HG03025 (cell line): Measurements from ENCODE around the gene RC3H1.
A peak's percentile ranks its signal among the peaks of the same experiment; 100 is the strongest.
"Not testable (repeated sequence)": the region's sequence is repeated elsewhere in the genome, so short reads cannot be mapped to it uniquely, and the experiment has no call there.

Experiments used
- ATAC-seq: cut with Tn5 transposase; IDR thresholded peaks from one replicate; pipeline ENCODE4 v1.9.1; 2021; ENCODE audit warnings: mild to moderate bottlenecking, moderate library complexity; ENCODE audit not compliant: unreplicated experiment, low FRiP score

Gene RC3H1

DNA sequence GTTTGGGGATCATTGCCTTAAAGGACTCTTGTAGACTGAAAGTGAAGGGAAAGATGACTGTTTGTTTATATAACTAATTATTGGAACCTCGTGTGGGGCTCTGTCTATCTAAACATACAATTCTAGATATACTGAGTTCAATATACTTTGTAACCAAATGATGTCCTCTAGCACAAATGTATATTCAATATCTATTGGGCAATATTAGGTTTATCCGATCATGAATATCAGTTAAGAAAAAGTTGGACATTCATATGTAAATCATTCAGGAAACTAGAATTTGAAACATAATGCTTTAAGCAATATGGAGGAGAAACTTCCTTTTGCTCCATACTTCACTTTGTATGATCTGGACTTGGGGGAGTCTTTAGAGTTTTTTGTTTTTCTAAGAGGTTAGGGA is 8.9 kb upstream of the RC3H1 start:
- no peak for ATAC-seq

DNA sequence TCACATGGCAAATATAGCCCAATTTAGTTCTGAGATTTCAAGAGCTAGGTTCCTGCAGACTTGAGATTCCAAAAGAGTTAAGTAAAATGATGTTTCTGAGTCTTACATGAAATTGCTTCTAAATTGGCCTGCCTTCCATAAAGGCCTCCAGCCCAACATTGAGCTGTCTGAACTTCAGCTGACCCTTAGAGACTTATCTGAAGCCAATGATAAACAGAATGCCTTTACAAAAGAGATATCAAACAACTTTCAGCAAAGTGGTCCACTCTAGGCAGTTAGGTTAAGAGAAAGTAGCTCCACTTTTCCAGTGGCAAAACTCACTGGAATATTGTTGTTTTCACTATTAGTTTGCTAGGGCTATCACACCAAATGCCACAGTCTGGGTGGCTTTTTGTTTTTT is 6.3 kb upstream of the RC3H1 start:
- no peak for ATAC-seq

DNA sequence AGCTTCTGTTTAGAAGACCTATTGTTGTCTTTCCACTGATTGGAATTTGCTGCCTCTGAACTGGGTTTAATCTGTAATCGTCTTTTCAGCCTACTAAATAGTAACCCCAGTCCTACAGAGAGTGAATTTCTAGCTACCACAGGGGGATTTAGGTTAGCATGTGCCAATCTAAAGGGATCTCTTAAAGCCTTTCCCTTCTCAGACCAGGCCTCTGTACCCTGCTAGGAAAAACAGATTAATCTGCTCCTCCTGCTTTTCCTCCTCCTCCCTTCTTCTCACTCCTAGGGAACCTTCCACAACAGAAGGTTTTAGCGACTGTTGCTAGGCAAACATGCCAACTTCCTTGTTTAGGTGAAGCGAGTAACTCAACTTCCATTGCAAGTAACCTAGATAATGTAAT is 1.3 kb upstream of the RC3H1 start:
- ATAC-seq, result no peak

DNA sequence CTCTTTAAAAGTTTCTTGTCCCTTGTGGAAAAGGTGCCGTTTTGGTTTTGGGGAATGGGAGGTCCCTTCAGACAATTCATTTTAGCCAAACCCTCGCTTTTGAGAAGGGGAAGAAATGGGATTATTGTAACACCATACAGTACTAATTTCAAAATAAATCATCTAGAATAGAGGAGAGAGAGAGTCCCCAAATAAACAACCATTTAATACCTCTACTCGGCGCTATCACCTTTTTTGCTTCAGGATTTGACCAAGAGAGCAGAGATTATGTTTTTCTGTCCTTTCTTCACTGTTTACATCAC is 770 bp upstream of the RC3H1 start:
- ATAC-seq, result no peak

DNA sequence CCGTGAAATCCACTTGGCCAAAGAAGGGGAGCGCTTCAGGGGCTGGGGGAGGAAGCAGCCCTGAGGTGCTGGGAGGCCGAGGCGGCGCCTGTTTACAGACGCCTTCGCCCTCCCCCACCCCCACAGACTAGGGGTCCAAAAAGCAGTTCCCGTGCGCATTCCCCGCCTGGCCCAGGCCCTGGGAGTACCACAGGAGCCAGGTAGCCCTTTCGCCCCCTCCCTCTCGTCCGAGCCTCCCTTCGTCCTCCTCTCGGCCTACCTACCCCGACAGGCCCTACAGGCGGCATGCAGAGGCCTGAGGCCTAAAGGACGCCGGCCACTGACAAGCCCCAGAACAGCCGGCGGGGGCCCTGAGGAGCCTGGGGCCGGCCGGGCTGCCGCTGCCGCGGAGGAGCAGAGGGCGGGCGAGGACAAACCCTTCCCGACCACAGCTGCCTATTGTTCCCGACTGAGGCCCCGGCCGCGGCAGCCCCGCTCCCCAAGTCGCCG is 522 bp downstream of the RC3H1 start:
- peak; percentile 38 for ATAC-seq

DNA sequence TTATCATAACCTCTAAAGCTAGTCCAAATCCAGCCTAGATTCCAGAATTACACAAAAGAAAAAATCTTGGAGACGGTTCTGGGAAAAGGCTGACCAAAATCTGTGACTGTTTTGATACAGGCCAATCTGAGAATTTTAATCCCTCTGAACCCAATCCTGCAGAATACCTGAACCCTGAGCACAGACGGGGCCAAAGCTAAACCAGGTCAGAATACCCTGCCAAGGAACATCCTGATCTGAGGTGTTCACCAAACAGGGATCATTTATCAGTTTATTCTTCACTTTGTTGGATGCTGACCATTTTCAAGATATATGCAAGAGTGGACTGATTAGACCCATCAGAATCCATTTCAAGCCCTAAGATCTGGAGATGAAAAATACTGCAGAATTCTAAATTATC is 3.6 kb downstream of the RC3H1 start:
- no peak for ATAC-seq

DNA sequence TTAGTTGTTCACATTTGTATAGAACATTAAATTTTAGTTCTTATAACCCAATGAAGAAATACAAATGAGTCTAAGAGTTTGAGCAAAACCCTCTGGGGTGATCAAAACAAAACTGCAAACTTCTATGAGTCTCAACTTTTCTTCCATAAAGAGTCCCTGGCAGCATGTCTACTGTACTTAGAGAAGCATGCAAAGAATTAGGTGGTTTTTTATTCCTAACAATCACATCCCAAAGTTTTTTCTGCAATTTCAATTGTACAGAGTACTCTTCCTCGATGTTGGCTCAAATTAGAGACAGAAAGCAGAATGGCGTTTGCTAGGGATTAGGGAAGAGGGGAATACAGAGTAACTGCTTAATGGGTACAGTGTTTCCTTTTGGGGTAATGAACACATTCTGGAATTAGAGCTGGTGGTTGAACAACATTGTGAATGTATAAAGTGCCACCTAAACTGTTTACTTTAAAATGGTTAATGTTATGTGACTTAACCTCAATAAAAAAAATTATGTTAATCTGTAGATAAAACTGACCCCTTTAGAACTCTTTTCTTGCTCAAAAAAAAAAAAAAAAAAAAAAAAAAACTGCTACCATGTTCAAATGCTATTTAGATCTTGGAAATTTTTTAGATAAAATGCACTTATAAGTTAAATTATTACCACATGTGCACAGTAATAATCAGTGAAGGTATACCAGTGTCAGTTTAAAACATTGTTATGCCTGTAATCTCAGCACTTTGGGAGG is 4.8 kb downstream of the RC3H1 start:
- no peak for ATAC-seq

DNA sequence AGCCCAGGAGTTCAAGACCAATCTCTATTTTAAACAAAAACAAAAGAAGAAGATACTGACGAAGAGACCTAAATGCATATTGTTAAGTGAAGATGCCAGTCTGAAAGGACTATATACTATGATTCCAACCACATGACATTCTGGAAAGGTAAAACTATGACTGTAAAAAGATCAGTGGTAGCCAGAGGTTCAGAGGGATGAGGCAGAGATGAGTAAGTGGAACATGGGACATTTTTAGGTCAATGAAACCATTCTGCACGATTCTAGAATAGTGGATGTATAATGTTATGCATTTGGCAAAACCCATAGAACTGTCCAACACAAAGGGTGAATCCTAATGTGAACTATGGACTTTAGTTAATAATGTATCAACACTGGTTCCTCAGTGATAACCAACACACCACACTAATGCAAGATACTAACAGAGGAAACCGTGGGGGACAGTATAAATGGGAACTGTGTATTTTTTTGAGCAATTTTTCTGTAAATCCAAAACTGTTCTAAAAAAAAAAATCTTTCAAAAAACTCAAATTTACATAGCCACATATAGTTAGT is 8.2 kb downstream of the RC3H1 start:
- ATAC-seq, result no peak

DNA sequence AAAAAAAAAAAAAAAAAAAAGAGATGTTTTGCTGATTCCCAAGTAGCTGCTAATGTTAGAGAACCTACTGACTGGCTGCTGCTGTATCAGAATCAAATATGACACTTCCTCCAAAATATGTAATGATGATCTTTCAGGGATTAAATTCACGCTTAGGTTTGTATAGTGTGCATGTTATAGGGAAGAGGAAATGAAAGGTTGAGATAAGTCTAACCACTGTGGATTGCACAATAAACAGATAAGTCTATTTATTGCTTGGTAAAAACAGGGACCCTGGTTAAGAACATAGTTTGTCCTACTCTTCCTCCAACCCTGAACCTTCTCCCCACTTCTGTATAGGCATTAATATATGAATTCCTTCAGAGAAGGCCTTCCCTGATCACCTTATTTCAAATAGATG is 13.2 kb downstream of the RC3H1 start:
- no peak for ATAC-seq

DNA sequence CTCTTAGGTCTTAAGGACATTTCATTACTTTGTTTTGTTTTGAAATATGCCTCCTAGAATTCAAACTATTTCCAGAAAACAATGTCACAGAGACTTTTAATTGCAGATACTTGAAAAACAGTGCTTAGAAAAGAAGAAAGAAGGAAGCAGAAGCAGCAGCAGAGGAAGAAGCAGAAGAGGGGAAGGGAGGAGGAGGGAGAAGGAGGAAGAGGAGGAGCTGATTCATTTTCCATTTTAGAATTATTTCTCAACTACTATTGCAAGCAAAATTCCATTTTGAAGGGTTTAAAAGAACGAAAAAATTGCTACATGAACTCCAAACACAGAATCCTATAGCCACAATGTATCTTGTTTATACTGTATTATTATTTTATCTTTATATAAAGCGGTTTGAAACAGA is 13.9 kb downstream of the RC3H1 start:
- no peak for ATAC-seq

DNA sequence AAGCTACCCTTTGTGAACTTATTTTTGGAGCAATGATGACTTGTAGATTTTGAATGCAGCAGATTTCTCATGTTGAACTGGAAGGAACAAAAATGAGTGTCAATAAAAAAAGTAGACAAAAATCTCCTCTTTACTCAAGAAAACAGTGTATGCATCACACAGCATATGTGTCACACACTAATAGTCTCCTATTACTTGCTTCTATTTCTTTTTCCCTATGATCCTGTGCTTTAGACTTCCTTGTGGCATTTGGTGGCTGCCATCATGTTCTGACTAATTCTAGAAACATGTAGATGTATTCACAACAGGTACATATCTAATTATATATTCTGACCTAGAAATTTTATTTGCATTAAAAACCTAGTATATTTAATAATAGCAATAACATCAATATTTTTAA is 14.3 kb downstream of the RC3H1 start:
- ATAC-seq, result no peak

DNA sequence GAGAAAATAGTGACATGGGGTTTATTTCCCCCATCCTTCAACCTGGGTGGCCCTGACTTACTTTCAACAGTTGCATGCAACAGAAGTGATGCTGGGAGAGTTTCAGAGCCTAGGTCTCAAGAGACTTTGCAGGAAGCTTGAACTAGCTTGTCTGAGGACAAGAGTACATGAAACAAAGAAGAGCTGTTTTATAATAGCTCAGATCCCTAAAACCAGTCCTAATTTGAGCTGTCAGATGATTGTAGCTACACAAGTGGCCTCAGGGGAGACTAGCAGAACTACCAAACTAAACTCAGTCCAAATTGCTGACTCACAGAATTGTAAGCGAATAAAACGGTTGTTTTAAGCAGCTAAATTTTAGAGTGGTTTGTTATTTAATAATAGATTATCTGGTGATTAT is 17.1 kb downstream of the RC3H1 start:
- ATAC-seq, result peak; percentile 55

DNA sequence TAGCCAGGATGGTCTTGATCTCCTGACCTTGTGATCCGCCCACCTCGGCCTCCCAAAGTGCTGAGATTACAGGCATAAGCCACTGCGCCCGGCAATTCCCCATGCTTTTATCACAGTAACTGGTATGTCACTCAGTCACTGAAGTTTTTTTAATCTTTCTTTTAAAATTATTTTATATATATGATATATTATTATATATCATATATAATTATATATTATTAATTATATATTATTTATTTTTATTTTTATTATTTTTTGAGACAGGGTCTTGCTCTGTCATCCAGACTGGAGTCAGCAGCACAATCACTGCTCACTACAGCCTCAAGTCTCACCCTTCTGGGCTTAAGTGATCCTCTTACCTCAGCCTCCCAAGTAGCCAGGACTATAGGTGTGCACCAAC is 18.3 kb downstream of the RC3H1 start:
- ATAC-seq, result no peak

DNA sequence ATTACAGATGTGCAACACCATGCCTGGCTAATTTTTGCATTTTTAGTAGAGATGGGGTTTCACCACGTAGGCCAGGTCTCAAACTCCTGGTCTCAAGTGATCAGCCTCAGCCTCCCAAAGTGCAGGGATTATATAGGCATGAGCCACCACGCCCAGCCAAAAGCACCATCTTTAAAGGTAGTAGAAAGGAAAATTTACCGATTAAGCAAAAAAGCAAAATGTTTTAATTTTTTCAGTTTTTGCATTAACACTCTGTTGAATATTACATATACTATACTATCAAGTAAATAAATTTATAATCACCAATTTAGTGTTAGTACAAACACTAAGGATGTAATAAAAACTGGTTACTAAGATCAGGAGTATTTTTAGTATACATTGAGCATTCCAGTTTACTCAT is 20.6 kb downstream of the RC3H1 start:
- no peak for ATAC-seq

DNA sequence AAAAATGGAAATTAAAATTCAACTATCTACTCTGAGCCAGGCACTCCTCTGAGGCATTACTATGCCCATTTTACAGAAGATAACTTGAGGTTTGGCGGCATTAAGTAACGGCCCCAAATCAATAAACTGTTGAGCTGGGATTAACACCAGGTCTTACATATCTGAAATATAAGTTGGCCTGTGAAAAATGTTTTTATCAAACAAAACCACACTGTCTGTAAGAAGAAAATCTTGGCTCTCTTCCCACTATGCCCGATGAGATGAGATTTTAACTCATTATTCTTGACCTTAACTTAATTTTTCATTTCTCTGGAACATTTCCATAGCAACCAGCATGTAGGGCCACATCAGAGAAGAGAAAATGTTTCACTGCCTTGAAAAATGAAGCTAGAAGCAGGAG is 21.8 kb downstream of the RC3H1 start:
- no peak for ATAC-seq

DNA sequence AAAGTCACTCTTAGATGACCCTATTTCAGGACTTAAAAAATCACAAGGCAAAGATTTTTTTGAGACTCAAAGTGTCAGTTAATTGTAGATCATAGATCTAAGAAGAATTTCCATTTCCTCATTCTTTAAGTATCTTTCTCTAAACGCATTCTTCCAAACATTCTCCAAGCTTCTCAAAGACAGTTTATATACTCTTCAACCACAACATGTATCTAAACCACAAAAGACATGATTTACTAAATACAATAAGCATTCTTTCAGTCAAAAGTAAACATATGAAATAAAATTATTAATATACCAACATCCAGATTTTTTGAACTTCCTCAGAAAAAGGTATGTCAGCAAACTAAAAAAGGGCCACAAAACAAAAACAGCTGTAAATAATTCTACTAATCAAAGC is 24.4 kb downstream of the RC3H1 start:
- ATAC-seq, result no peak

DNA sequence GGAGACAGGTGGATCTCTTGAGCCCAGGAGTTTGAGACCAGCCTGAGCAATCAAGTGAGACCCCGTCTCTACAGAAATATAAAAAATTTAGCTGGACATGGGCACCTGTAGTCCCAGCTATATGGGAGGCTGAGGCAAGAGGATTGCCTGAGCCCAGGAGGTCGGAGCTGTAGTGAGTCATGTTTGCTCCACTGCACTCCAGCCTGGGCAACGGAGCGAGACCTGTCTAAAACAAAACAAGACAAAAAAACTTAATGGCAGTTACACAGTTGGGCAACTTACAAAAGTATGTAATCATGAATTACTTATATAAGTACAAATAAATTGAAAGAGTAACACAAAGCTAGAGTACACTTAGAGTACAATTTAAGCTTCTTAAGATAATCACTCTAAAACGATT is 25.2 kb downstream of the RC3H1 start:
- no peak for ATAC-seq

DNA sequence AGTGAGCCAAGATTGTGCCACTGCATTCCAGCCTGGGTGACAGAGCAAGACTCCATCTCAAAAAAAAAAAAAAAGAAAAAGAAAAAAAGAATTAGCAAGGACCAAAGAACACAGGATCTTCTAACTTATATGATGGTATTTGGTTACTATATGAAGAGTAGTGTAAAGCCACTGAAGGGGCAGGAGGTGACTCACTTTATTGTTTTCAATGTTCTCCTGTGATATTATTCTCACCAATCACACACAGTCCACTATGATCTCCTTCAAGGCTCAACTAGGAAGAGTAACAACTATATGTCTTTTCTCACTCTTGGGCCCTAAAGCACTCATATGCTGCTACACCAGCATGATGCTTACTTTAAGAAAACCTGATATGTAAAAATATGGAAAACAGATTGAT is 26.7 kb downstream of the RC3H1 start:
- no peak for ATAC-seq

DNA sequence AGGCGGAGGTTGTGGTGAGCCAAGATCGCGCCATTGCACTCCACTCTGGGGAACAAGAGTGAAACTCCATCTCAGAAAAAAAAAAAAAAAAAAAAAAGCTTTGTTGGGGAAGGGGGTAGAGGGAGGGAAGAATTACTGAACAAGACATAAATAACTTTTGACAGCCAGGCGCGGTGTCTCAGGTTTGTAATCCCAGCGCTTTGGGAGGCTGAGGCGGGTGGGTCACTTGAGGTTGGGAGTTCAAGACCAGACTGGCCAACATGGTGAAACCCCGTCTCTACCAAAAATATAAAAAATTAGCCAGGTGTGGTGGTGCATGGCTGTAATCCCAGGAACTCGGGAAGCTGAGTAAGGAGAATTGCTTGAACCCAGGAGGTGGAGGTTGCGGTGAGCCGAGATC is 28.2 kb downstream of the RC3H1 start:
- not testable (repeated sequence) for ATAC-seq

DNA sequence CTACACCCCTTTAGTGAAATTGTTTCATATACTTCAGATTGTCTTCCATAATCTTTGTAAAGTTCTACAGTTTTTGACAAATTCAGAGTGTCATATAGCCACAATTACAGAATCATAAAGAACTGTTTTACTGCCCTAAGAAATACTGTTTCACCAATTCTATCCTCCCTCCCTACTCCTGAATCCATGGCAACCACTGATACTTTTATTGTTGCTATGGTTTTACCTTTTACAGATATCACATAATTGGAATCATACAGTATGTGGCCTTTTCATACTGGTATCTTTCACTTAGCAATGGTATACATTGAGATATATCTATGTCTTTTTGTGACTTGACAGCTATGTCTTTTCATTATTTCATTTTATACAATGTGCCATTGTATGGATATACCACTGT is 34.1 kb downstream of the RC3H1 start:
- no peak for ATAC-seq

DNA sequence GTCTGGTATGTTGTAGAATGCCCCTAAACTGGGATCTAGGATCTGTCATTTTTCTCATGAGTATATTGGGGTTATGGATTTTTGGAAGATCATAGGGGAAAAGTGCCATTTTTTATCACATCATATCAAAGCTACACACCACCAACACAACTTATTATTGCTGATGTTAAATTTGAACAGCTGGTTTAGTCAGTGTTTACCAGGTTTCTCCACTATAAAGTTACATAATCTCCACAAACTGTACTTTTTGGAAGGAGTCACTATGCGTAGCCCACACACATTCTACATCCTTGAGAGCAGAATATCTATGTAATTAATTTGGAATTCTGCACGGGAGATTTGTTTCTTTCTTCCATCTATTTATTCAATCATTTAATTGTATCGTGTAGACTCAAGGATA is 35.2 kb downstream of the RC3H1 start:
- ATAC-seq, result no peak

DNA sequence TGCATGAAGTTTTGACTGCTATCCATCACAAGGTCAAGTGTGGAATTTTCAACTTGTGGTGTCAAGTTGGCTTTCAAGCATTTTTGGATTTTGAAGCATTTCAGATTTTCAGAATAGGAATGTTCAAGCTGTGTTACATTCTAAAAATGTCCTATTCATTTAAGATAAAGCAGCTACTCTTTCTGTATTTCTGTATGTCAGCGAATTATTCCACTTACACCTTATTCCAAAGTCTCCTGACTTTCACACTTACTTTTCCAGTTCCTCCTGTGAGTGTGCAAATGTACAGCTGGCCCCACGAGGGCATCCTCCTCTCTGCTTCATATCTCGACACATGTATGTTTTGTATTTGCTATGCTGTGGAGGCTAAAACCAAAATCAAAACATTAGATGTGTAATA is 51.9 kb downstream of the RC3H1 start:
- ATAC-seq, result no peak

DNA sequence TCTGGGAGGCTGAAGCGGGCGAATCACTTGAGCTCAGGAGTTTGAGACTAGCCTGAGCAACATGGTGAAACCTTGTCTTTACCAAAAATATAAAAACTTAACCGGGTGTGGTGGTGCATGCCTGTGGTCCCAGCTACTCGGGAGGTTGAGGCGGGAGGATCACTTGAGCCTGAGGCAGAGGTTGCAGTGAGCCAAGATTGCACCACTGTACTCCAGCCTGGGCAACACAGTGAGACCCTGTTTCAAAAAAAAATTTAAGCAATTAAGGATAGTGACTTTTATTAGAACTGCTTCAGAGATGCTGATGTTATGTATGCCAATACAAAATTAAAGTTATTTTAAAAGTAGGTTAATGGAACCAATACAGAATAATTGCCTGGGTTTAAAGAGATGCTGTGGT is 56.3 kb downstream of the RC3H1 start:
- not testable (repeated sequence) for ATAC-seq
